ENCODE data around the gene DCXR. TPM values are rescaled to one million over a fixed set of nuclear protein-coding genes. Genes with fewer than 3 reads are reported as not detected.
A peak's percentile ranks its signal among the peaks of the same experiment; 100 is the strongest.

DCXR gene
- total and polyA plus RNA-seq, 2 of the 13 experiments (the other 11 are each of a cell fraction or from before 2014, with no cell fraction given): 287 to 311 TPM

DNA sequence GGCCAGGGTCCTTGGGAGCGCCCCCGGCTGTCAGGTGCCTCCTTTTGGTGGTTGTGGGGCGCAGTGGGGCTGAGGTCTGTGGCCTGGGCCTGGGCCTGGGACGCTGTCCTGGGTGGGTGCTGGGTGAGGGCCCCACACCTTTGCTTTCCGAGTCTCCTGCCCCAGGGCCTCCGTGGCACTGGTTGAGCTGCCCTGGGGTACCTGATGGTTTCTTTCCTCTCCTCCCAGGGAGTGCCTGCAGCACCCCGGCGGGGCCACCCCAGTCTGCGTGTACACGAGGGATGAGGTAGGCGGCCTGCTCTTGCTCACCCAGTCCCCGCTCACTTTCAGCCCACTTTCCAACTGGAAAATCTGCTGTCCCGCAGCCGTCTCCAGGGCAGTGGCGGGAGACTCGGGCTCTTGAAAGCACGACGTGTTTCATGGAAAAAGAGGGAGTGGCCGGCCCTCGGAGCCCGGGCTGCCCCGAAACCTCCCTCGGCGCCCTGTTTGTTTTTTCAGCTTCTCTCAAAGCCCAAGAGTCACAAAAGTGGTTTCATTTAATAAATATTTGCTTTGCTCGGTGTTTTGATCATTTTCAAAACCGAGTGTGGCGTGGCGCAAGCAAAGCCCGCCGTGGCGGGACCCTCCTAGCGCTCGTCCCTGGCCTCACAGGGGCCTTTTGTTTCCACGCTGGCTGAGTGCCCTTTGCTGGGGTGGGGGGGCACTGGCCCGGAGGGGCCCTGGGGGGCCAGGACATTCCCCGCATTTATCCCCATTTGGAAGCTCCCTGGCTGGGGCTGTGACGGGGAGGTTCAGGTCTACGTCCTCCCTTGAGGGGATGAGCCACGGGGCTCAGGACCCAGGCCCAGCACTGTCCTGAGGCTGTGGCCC, 42.7 kb downstream of the DCXR start (continued):
- TF ChIP-seq ZNF891 (CRISPR knock-in tag; IDR thresholded peaks at IDR 0.05) (no peak; the same call in 1 of the 2 replicates), ZIK1 (CRISPR knock-in tag; IDR thresholded peaks at IDR 0.05; ENCODE audit: borderline replicate concordance, low read depth) (no peak; the same call in 1 of the 2 replicates), LCORL (IDR thresholded peaks at IDR 0.05) (no peak), LCORL (CRISPR knock-in tag; IDR thresholded peaks at IDR 0.05) (peak; percentile 89), FOXA3 (CRISPR knock-in tag; IDR thresholded peaks at IDR 0.05) (peak; percentile 82), ZMAT3 (CRISPR knock-in tag; conservative IDR thresholded peaks at IDR 0.05) (peak; percentile 2; the same call in 1 of the 2 replicates), ATF7-NPFF (CRISPR knock-in tag; IDR thresholded peaks at IDR 0.05; ENCODE audit: low read depth) (no peak), CEBPG (CRISPR knock-in tag; IDR thresholded peaks at IDR 0.05) (peak; percentile 57), ZNF883 (CRISPR knock-in tag; IDR thresholded peaks at IDR 0.05; ENCODE audit: not compliant biosample characterization) (no peak), ZSCAN9 (CRISPR knock-in tag; IDR thresholded peaks at IDR 0.05; ENCODE audit: borderline replicate concordance) (no peak; the same call in 1 of the 2 replicates), GATA4 (IDR thresholded peaks at IDR 0.05; ENCODE audit: borderline replicate concordance, low read depth) (no peak)
- TF ChIP-seq, protein P1, sequence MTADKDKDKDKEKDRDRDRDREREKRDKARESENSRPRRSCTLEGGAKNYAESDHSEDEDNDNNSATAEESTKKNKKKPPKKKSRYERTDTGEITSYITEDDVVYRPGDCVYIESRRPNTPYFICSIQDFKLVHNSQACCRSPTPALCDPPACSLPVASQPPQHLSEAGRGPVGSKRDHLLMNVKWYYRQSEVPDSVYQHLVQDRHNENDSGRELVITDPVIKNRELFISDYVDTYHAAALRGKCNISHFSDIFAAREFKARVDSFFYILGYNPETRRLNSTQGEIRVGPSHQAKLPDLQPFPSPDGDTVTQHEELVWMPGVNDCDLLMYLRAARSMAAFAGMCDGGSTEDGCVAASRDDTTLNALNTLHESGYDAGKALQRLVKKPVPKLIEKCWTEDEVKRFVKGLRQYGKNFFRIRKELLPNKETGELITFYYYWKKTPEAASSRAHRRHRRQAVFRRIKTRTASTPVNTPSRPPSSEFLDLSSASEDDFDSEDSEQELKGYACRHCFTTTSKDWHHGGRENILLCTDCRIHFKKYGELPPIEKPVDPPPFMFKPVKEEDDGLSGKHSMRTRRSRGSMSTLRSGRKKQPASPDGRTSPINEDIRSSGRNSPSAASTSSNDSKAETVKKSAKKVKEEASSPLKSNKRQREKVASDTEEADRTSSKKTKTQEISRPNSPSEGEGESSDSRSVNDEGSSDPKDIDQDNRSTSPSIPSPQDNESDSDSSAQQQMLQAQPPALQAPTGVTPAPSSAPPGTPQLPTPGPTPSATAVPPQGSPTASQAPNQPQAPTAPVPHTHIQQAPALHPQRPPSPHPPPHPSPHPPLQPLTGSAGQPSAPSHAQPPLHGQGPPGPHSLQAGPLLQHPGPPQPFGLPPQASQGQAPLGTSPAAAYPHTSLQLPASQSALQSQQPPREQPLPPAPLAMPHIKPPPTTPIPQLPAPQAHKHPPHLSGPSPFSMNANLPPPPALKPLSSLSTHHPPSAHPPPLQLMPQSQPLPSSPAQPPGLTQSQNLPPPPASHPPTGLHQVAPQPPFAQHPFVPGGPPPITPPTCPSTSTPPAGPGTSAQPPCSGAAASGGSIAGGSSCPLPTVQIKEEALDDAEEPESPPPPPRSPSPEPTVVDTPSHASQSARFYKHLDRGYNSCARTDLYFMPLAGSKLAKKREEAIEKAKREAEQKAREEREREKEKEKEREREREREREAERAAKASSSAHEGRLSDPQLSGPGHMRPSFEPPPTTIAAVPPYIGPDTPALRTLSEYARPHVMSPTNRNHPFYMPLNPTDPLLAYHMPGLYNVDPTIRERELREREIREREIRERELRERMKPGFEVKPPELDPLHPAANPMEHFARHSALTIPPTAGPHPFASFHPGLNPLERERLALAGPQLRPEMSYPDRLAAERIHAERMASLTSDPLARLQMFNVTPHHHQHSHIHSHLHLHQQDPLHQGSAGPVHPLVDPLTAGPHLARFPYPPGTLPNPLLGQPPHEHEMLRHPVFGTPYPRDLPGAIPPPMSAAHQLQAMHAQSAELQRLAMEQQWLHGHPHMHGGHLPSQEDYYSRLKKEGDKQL (CRISPR knock-in tag; IDR thresholded peaks at IDR 0.05; ENCODE audit: low read depth): no peak
- TF ChIP-seq, protein P2, sequence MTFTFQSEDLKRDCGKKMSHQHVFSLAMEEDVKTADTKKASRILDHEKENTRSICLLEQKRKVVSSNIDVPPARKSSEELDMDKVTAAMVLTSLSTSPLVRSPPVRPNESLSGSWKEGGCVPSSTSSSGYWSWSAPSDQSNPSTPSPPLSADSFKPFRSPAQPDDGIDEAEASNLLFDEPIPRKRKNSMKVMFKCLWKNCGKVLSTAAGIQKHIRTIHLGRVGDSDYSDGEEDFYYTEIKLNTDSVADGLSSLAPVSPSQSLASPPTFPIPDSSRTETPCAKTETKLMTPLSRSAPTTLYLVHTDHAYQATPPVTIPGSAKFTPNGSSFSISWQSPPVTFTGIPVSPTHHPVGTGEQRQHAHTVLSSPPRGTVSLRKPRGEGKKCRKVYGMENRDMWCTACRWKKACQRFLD (CRISPR knock-in tag; IDR thresholded peaks at IDR 0.05; ENCODE audit: borderline replicate concordance): no peak
- TF ChIP-seq, protein P3, sequence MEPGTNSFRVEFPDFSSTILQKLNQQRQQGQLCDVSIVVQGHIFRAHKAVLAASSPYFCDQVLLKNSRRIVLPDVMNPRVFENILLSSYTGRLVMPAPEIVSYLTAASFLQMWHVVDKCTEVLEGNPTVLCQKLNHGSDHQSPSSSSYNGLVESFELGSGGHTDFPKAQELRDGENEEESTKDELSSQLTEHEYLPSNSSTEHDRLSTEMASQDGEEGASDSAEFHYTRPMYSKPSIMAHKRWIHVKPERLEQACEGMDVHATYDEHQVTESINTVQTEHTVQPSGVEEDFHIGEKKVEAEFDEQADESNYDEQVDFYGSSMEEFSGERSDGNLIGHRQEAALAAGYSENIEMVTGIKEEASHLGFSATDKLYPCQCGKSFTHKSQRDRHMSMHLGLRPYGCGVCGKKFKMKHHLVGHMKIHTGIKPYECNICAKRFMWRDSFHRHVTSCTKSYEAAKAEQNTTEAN (CRISPR knock-in tag; conservative IDR thresholded peaks at IDR 0.05): 0 out of 2 replicates have a peak, but pooled peaks have one; percentile 12
- TF ChIP-seq, protein P4, sequence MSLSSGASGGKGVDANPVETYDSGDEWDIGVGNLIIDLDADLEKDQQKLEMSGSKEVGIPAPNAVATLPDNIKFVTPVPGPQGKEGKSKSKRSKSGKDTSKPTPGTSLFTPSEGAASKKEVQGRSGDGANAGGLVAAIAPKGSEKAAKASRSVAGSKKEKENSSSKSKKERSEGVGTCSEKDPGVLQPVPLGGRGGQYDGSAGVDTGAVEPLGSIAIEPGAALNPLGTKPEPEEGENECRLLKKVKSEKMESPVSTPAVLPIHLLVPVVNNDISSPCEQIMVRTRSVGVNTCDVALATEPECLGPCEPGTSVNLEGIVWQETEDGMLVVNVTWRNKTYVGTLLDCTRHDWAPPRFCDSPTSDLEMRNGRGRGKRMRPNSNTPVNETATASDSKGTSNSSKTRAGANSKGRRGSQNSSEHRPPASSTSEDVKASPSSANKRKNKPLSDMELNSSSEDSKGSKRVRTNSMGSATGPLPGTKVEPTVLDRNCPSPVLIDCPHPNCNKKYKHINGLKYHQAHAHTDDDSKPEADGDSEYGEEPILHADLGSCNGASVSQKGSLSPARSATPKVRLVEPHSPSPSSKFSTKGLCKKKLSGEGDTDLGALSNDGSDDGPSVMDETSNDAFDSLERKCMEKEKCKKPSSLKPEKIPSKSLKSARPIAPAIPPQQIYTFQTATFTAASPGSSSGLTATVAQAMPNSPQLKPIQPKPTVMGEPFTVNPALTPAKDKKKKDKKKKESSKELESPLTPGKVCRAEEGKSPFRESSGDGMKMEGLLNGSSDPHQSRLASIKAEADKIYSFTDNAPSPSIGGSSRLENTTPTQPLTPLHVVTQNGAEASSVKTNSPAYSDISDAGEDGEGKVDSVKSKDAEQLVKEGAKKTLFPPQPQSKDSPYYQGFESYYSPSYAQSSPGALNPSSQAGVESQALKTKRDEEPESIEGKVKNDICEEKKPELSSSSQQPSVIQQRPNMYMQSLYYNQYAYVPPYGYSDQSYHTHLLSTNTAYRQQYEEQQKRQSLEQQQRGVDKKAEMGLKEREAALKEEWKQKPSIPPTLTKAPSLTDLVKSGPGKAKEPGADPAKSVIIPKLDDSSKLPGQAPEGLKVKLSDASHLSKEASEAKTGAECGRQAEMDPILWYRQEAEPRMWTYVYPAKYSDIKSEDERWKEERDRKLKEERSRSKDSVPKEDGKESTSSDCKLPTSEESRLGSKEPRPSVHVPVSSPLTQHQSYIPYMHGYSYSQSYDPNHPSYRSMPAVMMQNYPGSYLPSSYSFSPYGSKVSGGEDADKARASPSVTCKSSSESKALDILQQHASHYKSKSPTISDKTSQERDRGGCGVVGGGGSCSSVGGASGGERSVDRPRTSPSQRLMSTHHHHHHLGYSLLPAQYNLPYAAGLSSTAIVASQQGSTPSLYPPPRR (CRISPR knock-in tag; IDR thresholded peaks at IDR 0.05; ENCODE audit: borderline replicate concordance): peak; percentile 34; the same call in 1 of the 2 replicates
